ENCODE data around the gene DNM1. TPM values are rescaled to one million over a fixed set of nuclear protein-coding genes. Genes with fewer than 3 reads are reported as not detected.

The DNM1 gene
- total and polyA plus RNA-seq, 2 experiments from 2014 or later, result 36.0 to 42.0 TPM

DNA sequence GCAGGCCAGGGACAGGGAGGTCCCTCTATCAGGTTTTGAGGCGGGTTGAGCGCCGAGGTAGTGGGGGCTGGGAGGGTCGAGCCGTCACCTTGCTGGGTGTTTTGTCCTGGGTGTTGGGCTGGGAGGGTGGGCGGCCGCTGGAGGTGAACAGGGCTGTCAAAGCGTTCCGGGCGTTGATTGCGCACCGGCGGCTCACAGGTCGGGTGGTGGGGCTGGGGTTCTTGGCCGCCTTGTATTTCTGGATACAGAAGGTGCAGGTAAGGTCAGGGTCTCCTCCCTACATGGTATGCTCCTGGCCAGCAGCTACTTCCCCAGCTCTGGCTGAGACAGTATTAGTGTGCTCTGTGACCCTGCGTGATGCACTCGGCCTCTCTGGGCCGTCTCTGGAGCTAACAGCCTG is 37.0 kb upstream of the DNM1 start (continued):
- TF ChIP-seq ZNF462 (CRISPR knock-in tag; IDR thresholded peaks at IDR 0.05) (no peak), CREB1 (CRISPR knock-in tag; IDR thresholded peaks at IDR 0.05; ENCODE audit: low read depth) (no peak), CTCF (conservative IDR thresholded peaks at IDR 0.05; ENCODE audit: low read depth in 2 of 2) (no peak), ZNF331 (CRISPR knock-in tag; IDR thresholded peaks at IDR 0.05; ENCODE audit: low read depth) (no peak)
- TF ChIP-seq, protein P1, sequence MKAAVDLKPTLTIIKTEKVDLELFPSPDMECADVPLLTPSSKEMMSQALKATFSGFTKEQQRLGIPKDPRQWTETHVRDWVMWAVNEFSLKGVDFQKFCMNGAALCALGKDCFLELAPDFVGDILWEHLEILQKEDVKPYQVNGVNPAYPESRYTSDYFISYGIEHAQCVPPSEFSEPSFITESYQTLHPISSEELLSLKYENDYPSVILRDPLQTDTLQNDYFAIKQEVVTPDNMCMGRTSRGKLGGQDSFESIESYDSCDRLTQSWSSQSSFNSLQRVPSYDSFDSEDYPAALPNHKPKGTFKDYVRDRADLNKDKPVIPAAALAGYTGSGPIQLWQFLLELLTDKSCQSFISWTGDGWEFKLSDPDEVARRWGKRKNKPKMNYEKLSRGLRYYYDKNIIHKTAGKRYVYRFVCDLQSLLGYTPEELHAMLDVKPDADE (IDR thresholded peaks at IDR 0.05), result no peak

- no peaks in the 10 kb centered on the region for H3K79me2 ChIP-seq (replicated peaks; ENCODE audit: insufficient read depth)
- no peak overlapping the region for H2AFZ ChIP-seq
- Mint-ChIP-seq H3K27ac (no peak overlapping the region), H3K36me3 (ENCODE audit: low read depth) (peaks cover 46% of the 10 kb centered on the region), H3K4me3 (no peak overlapping the region), H3K9me3 (no peaks in the 10 kb centered on the region), H3K4me1 (no peaks in the 10 kb centered on the region; the same call in 2 of the 3 replicates), H3K27me3 (ENCODE audit: insufficient read depth, low read depth, poor library complexity) (peaks cover 6% of the 10 kb centered on the region)
- no peaks in the 10 kb centered on the region for H3K4me1 ChIP-seq (ENCODE audit: insufficient read depth)
- ATAC-seq (no peak), DNase-seq (ENCODE audit: low spot score) (no peak)
- H3K27me3 ChIP-seq (ENCODE audit: insufficient read depth), result no peaks in the 10 kb centered on the region
- H4K20me1 ChIP-seq (replicated peaks; ENCODE audit: insufficient read depth), result 0 out of 2 replicates have a peak, but pooled peaks cover 7% of the 10 kb centered on the region
- no peaks in the 10 kb centered on the region for H3K9me2 ChIP-seq (ENCODE audit: insufficient read depth)
- 0 out of 2 replicates have a peak, but pooled peaks cover 8% of the 10 kb centered on the region for H3K36me3 ChIP-seq (ENCODE audit: insufficient read depth)
- H3F3A ChIP-seq (replicated peaks; ENCODE audit: low read depth), result 0 out of 2 replicates have a peak, but pooled peaks cover 3% of the 10 kb centered on the region
- no peak overlapping the region for H3K27ac ChIP-seq (ENCODE audit: low read depth)
- no peak overlapping the region for H3K4me2 ChIP-seq
- H3K4me3 ChIP-seq, result no peak overlapping the region
- no peak for TF ChIP-seq EZH2phosphoT487 (IDR thresholded peaks at IDR 0.05; ENCODE audit: unreplicated experiment)
- no peak for TF ChIP-seq ZNF462 (CRISPR knock-in tag; IDR thresholded peaks at IDR 0.05)
Measured at GRCh38 chr9:128167209-128167608, 36.0 kb upstream of the DNM1 start.

Data from GM23338 (cell line).